NCI-H345 treated with DMSO at 0.1 percent for 48 hours (cell line): ENCODE data around the gene GHRHR.

Experiments
- DNase-seq: peaks from one replicate; lab custom pipeline; 2025; ENCODE audit not compliant: unreplicated experiment; lab: John Stamatoyannopoulos, UW

GHRHR gene

DNA sequence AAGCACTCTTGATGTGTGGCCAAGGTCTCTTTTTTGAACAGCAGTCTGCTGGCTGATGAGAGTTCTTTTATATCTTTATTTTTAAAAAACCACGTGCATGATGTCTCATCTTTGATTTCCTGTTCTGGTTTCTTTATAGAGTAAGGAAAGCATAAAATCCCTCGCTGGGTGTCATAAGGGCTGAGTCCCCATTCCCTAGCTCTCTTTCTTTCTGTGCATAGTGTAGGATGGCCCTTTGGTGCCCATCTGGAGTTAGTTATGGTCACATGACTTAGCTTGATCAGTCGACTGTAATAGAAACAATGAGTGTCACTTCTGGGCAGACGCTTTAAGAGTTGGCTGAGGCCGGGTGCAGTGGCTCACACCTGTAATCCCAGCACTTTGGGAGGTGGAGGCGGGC lies 38.5 kb downstream of the GHRHR start:
- no peak for DNase-seq

DNA sequence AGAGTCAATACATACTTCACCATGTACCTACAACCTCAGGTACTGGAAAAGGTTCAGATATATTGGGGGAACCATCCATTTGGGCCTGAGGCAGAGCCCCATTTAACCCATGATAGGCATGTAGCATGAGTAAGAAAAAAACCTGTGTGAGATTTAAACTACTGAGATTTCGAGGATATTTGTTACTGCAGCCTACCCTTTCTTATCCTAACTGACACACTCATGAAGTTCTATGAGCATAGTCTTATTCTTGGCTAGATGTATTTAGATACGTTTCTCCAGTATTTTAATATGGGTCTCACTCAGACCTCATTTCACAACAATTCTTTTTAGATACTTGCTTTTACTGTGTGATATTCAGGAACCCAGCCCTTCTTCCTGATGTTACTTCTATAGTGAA lies 39.3 kb downstream of the GHRHR start:
- no peak for DNase-seq

DNA sequence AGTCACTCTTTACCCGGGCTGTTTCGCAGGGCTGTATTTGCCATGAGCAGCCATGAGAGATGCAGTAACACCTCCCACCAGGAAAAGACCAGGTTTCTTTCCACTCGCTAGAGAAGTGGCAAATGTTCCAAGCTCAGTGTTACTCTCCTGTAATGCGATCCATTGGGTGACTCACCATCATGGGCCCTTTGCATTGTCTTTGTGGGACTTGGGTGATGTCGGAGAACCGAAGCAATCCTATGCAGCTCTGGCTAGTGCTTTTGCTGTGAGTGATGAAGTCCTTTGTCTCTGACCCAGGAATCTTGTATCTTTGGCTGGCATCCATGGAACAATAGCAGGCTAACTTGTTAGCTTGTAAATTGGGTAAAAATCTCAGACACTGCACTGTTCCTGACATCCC lies 40.0 kb downstream of the GHRHR start:
- DNase-seq: no peak

DNA sequence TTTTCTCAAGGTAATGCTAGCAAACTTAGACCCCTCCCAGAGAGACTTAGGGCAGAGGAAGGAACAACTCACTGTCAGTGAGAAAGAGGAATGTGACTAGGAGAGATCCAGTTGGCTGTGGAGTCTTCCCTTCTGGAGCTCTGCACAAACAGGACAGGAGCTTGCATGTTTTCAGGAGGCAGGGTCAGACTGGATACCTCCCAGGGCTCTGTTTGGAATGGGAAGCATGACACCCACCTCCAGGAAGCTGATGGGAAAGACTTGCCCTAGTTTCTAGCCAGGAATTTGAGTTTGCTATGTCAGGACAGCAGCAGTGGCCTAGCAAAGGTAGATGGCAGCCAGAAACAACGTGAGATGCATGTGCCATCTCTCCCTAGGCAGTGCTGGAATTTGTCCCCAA lies 40.6 kb downstream of the GHRHR start:
- DNase-seq: no peak

DNA sequence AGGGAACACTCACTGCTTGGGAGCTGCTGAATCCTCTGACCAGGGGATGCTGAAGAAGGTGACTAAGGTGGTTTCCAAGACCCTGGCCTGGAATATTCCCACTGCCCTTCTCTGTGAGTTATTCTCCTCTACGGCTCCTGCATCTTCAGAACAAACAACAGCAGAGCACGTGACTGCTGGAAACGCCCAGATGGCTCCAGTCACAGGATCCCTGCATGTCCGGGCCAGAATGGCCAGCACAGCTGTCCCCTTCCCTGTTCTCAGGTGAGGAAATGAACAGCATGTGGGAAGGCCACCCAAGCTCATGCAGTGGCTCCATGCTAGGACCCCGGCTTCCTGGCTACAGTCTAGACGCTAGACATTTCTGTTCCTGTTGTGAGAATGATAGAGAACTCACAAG lies 43.1 kb downstream of the GHRHR start:
- DNase-seq: no peak

DNA sequence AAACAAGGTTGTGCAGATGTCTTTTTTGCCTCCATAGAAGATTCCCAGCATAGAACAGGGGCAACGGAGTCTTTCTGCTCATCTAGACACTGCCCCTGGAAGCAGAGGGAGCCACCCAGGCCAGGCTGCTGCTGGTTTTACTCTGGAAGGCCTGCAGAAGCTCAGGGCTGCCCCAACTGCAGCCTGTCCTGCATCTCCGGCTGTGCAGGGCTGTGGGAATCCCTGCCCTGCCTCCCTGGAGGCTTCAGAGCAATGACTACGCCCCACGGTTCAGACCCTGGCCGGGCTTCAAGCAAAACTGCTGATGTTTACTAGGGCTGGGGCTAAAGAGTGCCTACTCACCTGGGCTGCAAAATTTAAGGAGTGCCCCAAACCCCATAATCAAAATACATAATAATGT lies 43.9 kb downstream of the GHRHR start:
- DNase-seq: no peak

DNA sequence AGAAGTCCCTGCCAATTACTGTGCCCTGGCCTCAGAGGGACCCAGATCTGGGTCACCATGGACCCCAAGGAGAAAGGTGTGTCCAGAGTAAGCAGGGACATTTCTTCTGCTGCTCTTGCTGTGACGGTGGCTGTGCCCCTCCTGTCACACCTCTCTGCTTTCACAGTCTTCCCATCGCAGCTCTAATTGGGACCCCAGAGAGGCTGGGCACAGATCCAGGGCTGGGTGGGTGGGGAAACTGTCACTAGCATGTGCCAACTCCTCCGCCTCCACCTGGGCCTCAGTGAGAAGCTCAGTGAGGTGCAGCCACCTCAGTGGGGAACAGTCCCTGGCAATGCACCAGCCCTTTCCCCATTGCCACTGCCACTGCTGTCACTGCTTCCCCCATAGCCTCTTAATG lies 51.1 kb downstream of the GHRHR start:
- DNase-seq: no peak

DNA sequence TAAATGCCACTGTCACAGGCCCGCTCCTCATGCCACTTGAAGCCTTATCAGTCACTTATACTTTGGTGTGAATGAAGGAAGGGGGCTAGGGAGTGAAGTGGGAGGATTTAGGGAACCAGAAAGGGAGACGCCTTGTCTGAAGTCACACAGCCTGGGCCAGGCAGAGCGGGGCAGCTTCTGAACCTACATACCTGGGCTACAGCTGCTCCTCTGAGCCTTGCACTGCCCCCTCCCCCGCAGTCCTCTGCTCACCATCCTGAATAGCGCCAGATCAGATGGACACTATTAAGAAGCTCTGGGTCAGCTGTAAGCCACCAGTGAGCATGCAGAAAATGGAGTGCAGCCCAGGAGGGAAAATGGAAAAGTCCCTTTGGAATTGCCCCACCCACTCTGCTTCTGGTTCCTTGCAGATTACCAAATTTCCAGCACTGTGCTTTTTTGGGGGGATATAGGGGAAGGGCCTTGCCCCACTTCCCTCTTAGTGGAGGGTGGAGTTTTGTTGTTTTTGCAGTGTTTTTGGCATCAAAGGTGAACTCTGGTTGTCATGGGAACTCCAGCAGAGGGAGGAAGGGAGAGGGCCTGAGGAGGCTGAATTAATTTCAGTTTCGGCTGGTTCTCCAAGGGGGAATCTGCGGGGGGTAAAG lies 53.4 kb downstream of the GHRHR start:
- no peak for DNase-seq

DNA sequence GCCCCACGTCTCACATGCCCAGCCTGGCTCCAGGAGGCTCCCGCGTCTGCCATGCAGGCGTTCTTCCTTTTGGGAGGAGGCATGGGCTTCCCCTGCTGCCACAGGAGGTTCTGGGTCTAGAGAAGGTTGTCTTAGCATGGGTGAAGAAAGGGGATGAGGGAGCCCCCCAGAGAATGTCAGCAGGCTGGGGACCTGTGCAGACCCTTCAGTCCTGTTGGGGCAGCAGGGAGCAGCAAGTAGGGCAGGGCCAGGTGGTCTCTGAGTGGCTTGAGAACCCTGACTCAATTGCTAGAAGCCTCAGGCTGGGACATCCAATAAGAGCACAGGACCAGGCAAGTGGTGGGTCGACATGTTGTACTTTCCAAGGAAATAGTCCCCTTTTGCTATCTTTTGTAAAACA lies 54.0 kb downstream of the GHRHR start:
- DNase-seq: no peak

DNA sequence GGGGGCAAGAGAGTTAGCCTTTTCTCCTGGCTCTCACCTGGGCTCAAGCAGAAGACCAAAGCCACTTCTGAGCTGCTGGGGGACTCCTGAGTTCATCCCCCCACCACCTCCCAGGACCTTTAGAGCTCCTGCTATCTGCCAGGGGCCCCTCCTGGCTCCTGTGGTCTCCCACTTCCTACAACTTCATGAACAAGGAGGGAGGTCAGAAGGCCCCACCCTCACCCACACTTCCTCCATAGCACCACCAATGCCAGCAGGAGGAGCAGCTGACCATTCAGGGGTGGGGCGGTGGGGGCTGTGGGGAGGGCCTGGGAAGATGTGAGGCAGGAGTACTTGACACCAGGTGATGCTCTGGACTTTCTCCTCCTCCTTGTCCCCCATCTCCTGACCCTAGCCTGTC lies 55.8 kb downstream of the GHRHR start:
- no peak for DNase-seq

DNA sequence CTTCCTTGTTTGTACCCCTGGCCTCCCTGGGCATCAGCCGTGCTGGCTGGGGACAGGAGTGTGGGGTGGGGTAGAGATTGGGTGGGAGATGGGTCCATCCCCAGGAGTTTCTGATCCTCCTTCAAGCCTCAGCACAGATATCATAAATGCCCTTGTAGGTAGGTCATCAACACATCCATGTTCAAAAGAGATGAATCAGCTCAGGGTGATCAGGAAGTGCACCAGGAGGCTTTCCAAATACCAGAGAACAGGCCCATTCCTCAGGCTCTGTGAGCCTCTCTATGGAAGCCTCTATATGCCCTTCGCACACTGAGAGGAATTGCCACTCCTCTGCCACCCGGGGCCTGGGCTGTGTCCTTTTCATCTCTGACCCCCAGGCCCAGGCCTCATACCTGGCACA lies 56.4 kb downstream of the GHRHR start:
- no peak for DNase-seq

DNA sequence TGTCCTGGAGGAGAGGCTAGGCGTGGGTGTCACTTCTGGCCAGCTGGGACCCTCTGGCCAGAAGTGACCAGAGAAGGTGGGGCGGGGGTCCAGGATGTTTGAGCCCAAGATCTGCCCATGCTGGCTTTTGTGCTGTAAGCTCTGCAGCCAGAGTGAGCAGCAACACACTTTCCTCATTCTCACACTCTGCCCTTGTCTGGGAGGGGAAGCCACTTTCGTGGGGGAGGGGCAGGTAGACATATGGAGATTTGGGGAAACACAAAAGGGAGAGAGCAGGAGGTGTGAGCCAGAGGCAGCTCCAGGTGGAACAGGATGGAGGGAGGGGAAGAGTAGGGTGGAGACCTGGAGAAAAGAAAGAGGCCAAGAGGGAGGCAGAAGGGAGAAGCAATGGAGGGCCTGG lies 56.9 kb downstream of the GHRHR start:
- no peak for DNase-seq

DNA sequence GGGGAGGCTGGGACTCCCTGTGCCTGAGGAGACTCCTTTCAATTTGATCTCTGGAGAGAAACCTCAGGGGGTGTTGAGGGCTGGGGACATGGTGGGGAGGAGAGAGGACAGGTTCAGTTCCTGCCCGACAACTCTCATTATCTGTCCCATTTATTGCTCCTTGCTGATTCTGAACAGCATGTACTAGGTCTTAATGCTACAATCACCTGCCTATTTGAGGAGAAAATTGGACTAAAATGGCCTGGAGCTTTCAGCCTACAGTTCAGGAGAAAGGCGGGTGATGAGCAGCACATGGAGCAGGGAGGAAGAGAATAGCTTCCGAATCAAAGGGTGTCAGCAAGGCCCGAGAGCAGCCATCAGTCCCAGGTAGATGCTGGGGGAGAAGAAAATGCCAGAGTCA lies 58.4 kb downstream of the GHRHR start:
- DNase-seq: no peak

DNA sequence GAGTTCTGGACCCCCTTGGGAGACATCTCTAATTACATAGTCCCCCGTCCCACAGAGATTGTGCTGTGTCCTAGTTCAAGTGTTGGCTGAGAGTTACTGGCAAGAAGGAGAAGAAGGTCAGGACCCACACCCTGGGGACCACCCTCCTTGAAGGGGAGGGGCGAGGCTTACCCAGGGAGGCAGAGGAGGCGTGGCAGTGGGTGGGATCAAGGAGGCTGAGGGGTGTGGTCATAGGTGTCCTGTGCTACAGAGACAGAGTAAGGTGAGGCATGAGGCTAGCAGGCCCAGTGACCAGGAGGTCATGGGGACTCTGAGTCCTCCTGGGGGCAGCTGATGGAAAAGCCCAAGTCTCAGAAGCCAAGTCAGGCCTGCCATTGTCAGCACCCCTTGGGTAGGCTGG lies 59.0 kb downstream of the GHRHR start:
- DNase-seq: no peak

DNA sequence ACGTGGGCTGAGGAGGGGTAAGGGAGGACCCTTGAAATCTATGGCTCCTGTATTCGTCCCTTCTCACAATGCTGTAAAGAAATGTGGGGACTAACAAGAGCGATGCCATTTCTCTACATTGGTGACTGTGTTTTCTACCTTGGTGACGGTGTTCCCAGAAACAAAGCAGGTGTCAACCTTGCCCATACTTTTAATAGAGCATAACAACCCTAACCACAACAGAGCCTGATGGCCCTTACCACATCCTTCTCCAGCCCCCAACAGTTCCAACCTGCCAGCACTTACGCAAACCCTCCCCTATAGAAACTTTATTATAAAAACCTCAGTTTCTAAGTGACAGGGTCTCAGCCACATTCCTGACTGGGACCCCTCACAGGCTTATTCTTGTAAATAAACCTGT lies 60.1 kb downstream of the GHRHR start:
- no peak for DNase-seq

DNA sequence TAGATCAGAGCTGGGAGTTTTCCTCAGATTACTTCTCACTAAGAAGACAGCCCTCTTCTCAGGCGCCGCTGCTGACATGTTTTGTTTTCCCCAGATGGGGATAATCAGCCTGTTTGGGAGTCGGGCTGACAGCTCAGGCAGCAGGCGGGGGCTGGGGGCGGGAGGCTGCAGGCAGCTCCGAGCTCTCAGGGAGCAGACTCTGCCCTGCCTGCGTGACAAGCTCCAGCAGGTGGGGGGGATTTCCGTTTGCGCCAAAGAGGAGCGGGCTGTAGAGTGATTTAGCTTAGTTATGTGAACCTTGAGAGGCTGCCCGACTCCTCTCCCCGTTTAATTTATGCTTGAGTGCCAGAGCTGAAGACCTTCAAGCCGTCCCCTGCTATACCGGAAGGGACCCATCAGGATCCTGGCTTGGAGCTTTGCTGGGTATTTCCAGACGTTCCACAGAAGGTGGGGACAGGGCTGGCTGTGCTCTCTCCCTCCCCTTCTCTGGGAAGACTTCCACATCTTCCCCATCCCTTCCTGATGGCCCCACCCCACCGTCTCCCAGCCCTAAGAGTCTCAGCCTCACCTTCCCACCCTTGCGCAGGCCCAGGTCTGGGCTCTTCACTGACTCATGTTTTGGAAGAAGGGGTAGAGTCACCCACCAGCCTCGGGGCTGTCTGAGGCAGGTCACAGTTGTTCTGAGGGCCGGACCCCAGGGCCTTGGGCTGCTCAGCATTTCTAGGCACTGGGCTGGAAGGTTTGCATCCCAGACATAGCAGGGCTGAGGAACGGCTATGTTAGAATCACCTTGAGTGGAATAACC lies 63.6 kb downstream of the GHRHR start:
- DNase-seq: no peak

DNA sequence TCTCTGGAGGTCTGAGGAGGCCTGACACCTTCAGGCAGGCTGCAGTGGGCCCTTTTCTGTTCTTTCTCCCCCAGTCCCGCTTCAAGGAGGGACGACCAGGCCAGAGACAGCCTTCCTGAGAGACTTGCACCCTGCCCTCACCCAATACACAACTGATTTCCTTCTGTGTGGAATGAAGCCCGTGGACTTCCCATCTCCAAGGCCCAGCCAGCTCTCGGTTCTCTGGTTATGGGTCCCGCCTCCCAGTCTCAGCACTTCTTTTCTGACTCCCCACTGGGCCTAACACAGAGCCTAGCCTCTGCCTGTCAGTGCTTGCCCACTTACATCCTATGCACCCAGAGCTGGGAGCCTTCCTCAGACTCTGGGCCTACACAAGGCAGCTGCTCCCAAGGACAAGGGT lies 64.3 kb downstream of the GHRHR start:
- DNase-seq: no peak

DNA sequence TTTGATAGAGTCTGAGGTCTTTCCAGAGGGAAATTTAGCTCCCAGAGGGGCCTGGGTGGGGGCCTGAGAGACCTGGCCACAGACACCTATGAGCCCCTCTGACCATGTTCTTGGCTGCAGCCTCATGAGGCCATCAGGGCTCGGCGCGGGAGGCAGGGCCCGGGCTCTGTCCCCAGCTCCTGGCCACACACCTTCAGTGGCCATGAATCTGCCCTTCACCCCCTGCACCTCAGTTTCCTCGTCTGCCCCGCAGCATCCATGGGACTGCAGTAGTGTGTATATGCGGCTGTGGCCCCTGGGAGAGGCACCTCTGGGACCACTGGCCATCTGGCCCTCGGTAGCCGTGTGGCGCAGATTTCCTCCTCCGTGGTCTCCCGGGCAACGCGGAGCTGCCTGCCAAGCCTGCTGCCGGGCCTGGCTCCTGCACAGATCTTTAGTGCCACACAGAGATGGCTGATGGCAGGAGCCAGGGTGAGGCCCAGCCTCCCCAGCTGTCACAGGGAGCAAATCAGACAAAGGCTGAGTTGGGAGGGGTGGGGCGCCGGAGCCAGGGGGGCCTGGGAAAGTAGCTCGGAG lies 64.8 kb downstream of the GHRHR start:
- DNase-seq: no peak
